GM18873 (cell line): ENCODE measurements around the gene MYADML2.

ENCODE experiments used
- ATAC-seq: cut with Tn5 transposase; IDR thresholded peaks from one replicate; pipeline ENCODE4 v1.9.1; 2021; ENCODE audit warnings: mild to moderate bottlenecking, moderate library complexity, moderate number of reproducible peaks; ENCODE audit not compliant: unreplicated experiment, low FRiP score

The MYADML2 gene

GRCh38 chr17:81901167-81902022 lies 45.6 kb downstream of the MYADML2 start:
- ATAC-seq, result no peak

GRCh38 chr17:81900181-81900820 lies 46.7 kb downstream of the MYADML2 start:
- ATAC-seq, result no peak

DNA sequence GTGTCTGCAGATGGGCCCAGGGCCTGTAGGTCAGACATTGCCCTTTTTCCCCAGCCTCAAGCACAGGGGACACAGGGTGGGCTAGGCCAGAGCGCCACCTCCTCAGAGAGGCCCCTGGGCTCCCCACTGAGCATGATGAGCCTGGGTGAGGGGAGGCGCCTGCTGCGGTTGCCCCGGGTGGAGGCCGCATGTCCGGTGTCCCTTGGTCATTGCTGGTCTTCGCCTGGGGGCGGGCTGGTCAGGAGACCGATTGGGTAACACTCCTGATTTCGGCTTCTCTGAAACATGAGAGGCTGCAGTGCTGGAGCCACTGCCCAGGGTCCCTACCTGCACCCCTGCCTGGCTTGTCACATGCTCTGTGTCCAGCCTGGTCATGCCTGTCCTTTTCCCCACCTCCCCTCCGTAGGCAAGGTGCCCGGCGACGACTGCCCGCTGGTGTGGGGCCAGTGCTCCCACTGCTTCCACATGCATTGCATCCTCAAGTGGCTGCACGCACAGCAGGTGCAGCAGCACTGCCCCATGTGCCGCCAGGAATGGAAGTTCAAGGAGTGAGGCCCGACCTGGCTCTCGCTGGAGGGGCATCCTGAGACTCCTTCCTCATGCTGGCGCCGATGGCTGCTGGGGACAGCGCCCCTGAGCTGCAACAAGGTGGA lies 47.4 kb downstream of the MYADML2 start:
- no peak for ATAC-seq

GRCh38 chr17:81898885-81899284 lies 48.1 kb downstream of the MYADML2 start:
- no peak for ATAC-seq

DNA sequence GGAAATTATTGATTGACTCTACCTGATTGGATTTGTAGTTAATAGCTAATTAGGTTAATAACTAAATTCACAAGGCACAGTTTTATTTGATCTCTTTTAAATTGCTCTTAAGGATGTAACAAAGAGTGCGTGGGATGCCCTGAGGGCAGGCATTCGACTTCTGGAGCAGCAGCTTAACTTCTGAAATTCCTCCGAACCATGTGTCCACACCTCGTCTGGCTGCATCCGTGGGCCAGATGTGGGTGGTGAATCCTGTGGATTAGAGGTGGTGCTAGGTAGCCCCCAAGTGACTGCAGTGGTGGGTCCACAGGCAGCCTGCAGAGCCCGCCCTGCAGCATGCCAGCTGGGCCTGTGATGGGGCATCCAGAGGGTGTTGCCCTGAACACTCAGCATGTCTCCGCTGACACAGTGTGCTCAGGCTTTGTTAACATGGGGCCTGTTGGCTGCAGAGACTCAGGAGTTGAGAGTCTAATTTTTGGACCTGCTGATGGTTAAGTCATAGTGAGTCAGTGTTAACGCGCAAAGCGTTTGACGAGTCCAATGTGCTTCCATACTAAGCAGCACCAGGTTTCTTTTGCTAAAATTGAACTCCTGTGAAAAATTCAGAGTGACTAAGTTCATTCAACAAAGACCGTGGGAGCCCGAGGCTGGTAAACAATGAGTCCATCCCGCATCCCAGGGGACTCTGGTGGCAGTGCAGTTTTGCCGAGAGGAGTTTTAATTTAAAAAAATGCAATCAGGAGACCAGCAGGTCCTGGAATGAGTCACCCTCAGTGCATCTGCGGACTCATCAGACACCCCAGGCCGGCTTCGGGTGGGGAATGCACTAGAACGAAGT lies 48.8 kb downstream of the MYADML2 start:
- no peak for ATAC-seq

- no peak for ATAC-seq
These were observed 51.6 kb downstream of the MYADML2 start for GRCh38 chr17:81895400-81895799.

DNA sequence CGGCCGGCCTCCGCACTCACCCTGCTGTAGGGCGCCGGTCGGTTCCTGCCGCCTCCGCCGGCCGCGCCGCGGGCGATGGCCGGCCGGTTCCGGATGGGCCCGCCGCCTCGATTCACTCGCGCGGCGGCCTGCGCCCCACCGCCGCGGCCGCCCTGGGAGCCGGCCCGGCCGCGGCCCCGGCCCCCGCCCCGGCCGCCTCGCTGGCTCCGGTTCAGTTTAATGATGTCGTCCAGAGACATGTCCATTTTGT lies 55.8 kb downstream of the MYADML2 start:
- ATAC-seq, result no peak

- peak; percentile 3 for ATAC-seq
These were observed 56.4 kb downstream of the MYADML2 start for GRCh38 chr17:81890447-81891302.
